Astrocyte of the spinal cord (primary cell): Measurements from ENCODE around the gene FREM3.
A peak's percentile ranks its signal among the peaks of the same experiment; 100 is the strongest.

Source experiments
- DNase-seq: peaks from one replicate; pipeline ENCODE4 v3.0.0; 2011; ENCODE audit warnings: low read depth, low spot score
- H3K4me3 ChIP-seq: 2 replicates; pipeline ENCODE4 v1.5.1; 2011; ENCODE audit warnings: low read depth, mild to moderate bottlenecking, low read length, moderate library complexity
- in situ Hi-C: cut with HindIII; loops from 2 replicates; pipeline ENCODE4 v1.10.0; 2017; ENCODE audit warnings: low sequenced_read_pairs
- TF ChIP-seq, protein P1 (sequence below): IDR thresholded peaks from 2 replicates; pipeline ENCODE4 v1.5.1; 2012; ENCODE audit warnings: low read depth, mild to moderate bottlenecking, low read length, inconsistent platforms

The FREM3 gene

DNA sequence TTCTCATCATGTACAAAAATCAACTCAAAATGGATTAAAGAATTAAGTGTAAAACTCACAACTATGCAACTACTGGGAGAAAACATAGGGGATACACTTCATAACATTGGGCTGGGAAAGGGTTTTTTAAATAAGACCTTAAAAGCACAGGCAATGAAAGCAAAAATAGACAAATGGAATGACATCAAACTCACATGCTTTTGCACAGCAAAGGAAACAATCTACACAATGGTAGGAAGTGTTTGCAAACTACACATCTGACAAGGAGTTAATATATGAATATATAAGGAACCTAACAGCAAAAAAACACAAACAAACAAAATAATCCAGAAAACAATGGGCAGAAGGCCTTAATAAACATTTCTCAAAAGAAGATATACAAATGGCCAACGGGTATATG, 57.9 kb downstream of the FREM3 start:
- DNase-seq: no peak
- H3K4me3 ChIP-seq: no peak overlapping the region
- TF ChIP-seq, protein P1, sequence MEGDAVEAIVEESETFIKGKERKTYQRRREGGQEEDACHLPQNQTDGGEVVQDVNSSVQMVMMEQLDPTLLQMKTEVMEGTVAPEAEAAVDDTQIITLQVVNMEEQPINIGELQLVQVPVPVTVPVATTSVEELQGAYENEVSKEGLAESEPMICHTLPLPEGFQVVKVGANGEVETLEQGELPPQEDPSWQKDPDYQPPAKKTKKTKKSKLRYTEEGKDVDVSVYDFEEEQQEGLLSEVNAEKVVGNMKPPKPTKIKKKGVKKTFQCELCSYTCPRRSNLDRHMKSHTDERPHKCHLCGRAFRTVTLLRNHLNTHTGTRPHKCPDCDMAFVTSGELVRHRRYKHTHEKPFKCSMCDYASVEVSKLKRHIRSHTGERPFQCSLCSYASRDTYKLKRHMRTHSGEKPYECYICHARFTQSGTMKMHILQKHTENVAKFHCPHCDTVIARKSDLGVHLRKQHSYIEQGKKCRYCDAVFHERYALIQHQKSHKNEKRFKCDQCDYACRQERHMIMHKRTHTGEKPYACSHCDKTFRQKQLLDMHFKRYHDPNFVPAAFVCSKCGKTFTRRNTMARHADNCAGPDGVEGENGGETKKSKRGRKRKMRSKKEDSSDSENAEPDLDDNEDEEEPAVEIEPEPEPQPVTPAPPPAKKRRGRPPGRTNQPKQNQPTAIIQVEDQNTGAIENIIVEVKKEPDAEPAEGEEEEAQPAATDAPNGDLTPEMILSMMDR: no peak
- in situ Hi-C loops: no loop called here

DNA sequence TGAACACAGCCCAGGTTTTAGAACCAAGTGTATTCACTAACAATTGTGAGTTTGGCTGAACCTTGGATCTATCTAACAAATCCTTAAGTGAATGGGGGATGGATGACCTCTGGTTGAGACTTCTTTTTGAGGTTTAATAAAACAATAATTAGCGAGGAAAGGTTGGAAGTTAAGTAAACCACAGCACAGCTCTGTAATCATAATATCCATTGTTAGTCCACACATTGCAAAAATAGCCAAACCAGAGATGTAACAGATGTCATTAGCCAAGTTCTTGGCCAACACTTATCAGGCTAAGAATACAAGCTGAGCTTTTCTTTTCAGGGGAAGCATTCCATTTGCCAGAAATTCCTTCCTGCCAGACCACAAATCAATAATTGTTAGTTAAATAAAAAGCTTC, 59.1 kb downstream of the FREM3 start:
- in situ Hi-C loops: no loop called here
- no peak overlapping the region for H3K4me3 ChIP-seq
- TF ChIP-seq, protein P1: no peak
- DNase-seq: no peak

DNA sequence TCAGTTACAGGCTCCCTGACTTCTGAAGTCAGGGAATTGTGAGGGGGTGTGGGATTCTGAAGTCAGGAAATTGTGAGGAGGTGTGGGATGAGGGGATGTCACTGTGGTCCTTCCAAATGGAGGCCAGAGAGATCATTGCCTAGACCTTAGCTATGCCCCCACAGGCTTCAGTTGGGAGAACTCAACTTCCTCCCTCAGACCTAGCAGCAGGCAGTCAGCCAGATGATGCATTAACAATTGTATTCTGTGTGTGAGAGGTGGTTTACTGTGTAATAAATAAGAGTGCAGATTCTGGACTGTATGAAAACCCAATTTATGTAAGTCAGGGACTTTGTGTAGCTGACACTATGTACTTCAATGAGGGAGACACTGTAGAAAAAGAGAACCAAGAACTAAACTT, 65.7 kb downstream of the FREM3 start:
- TF ChIP-seq, protein P1: no peak
- no peak for DNase-seq
- in situ Hi-C loops: no loop called here
- H3K4me3 ChIP-seq: no peak overlapping the region

DNA sequence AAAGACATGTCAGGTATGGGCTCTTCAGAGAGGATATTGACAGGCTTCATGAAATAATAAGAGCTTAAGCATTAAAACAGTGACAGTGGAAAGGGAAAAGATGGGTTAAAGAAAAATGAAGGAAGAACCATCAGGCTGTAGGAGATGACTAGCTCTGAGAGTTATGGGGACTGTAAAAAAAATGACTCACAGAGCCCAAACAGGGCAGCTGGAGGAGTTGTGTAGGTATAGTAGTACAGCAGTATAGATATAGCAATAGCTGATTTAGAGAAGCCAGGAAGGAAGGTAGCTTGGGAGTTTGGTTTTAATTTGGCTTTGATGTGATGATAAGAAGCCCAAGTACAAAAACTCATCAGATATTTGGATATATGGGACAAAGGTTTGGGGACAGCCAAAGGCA, 66.6 kb downstream of the FREM3 start:
- TF ChIP-seq, protein P1: no peak
- in situ Hi-C loops: no loop called here
- DNase-seq: no peak
- no peak overlapping the region for H3K4me3 ChIP-seq

DNA sequence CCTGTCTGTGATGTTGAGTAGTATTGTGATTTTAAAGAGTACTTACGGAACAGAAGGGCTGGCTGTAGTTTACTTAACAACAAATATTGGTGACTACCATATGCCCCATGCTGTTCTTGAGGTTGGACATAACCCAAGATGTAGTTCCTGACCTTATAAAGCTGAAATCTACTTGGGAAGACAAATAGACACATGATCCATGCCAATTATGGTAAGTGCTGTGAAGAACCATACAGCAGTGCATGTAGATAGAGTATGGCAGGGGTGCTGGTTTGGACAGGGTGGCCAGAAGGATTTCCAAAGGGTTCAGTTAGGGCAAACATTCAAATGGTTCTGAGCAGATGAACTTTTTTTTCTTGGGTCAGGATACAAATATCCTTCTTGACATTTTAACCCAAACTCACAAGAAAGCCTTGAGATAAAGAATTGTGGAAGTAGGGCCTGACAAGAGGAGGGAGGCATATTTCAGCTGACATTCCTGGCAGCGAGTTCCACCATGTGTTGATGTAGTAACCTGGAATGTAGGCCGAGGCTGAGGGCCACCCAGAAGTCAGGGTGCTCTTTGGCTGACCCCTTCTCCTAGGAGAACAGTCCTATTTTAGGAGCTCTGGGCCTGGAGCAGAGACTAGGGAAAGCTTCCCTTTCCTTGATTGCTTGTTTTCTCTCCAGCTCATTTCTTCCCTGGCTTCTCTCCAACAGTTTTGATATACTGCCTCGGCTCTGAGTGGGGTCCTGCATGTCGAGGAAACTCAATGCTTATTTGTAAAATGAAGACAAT, 74.2 kb downstream of the FREM3 start:
- H3K4me3 ChIP-seq: no peak overlapping the region
- in situ Hi-C loops: no loop called here
- TF ChIP-seq, protein P1: no peak
- peak; percentile 5 for DNase-seq

GRCh38 chr4:143625632-143626031, 74.8 kb downstream of the FREM3 start:
- in situ Hi-C loops: no loop called here

More at GRCh38 chr4:143625632-143626031, 74.8 kb downstream of the FREM3 start:
- H3K4me3 ChIP-seq: no peak overlapping the region
- TF ChIP-seq, protein P1: no peak
- DNase-seq: no peak
